ENCODE measurements around the gene TSC1.

The TSC1 gene

DNA sequence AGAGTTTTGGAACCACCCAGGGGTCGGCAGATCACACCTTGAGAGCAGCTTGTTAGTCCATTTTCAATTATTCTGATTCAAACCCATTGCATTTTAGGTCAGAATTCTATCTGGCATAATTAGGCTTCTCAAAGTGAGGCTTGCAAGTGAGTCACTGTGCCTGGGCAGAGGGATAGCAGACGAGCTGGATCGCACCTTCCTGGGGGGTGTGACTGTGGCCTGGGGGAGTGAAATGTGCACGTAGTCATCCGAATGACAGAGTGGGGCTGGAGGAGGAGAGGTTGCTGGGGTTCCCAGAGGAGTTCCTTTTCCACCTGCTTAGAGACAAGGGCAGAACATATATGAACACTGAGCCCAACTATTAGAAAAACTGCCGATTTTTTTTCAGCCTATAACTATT, 34.0 kb downstream of the TSC1 start:
- H3K36me3 ChIP-seq (ENCODE audit: control insufficient read depth, insufficient read depth, low read length): peaks cover 18% of the 10 kb centered on the region
- no peaks in the 10 kb centered on the region for H3K9me3 ChIP-seq (ENCODE audit: control insufficient read depth, low read length)
- 93 to 95% methylated on average over 6 of the region's 6 CpGs for WGBS, 2 experiments
- no peak overlapping the region for H3K4me3 ChIP-seq (ENCODE audit: insufficient read depth, low read depth, low read length)
- H3K27ac ChIP-seq (ENCODE audit: insufficient read depth, low read depth, low read length, poor library complexity, severe bottlenecking): no peak overlapping the region
- H3K27me3 ChIP-seq (ENCODE audit: control insufficient read depth, insufficient read depth, low read length, poor library complexity, severe bottlenecking): no peaks in the 10 kb centered on the region
- no peaks in the 10 kb centered on the region for H3K4me1 ChIP-seq (ENCODE audit: control insufficient read depth, insufficient read depth, low read length)

GRCh38 chr9:132909311-132909710, 35.1 kb downstream of the TSC1 start:
- H3K4me3 ChIP-seq (ENCODE audit: insufficient read depth, low read depth, low read length): no peak overlapping the region
- peaks cover 18% of the 10 kb centered on the region for H3K36me3 ChIP-seq (ENCODE audit: control insufficient read depth, insufficient read depth, low read length)
- no peaks in the 10 kb centered on the region for H3K4me1 ChIP-seq (ENCODE audit: control insufficient read depth, insufficient read depth, low read length)
- H3K9me3 ChIP-seq (ENCODE audit: control insufficient read depth, low read length): no peaks in the 10 kb centered on the region
- H3K27me3 ChIP-seq (ENCODE audit: control insufficient read depth, insufficient read depth, low read length, poor library complexity, severe bottlenecking): no peaks in the 10 kb centered on the region
- no peak overlapping the region for H3K27ac ChIP-seq (ENCODE audit: insufficient read depth, low read depth, low read length, poor library complexity, severe bottlenecking)
- 93 to 97% methylated on average over 2 of the region's 2 CpGs for WGBS, 2 experiments

- Histone ChIP-seq H3K27me3 (ENCODE audit: control insufficient read depth, insufficient read depth, low read length, poor library complexity, severe bottlenecking) (no peaks in the 10 kb centered on the region), H3K4me3 (ENCODE audit: insufficient read depth, low read depth, low read length) (no peak overlapping the region), H3K4me1 (ENCODE audit: control insufficient read depth, insufficient read depth, low read length) (no peaks in the 10 kb centered on the region), H3K9me3 (ENCODE audit: control insufficient read depth, low read length) (no peaks in the 10 kb centered on the region), H3K27ac (ENCODE audit: insufficient read depth, low read depth, low read length, poor library complexity, severe bottlenecking) (no peak overlapping the region), H3K36me3 (ENCODE audit: control insufficient read depth, insufficient read depth, low read length) (peaks cover 18% of the 10 kb centered on the region)
- WGBS, 2 experiments: 98% methylated on average over 7 of the region's 7 CpGs
These were observed 35.8 kb downstream of the TSC1 start for GRCh38 chr9:132908635-132909034.

DNA sequence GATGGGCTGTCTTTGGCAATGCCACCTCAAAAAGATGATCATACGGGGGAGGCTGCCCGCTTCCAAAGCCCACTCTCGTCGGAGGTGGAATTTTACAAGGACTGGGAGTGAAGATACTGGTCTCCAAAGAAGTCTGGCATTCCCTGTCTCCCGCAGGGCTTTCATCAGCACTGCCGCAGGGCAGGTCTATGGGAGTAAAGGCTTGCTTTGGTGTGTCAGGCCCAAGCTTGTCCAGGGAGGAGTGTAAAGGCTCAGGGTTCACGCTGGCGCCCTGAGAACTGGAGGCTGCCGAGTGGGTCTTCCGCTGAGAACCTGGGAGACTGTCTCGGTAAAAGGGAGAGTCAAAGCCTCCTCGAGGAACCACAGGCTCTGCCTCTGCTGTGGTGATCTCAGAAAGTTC, 38.7 kb downstream of the TSC1 start:
- no peaks in the 10 kb centered on the region for H3K27me3 ChIP-seq (ENCODE audit: control insufficient read depth, insufficient read depth, low read length, poor library complexity, severe bottlenecking)
- no peak overlapping the region for H3K4me3 ChIP-seq (ENCODE audit: insufficient read depth, low read depth, low read length)
- H3K4me1 ChIP-seq (ENCODE audit: control insufficient read depth, insufficient read depth, low read length): no peaks in the 10 kb centered on the region
- peaks cover 17% of the 10 kb centered on the region for H3K36me3 ChIP-seq (ENCODE audit: control insufficient read depth, insufficient read depth, low read length)
- H3K27ac ChIP-seq (ENCODE audit: insufficient read depth, low read depth, low read length, poor library complexity, severe bottlenecking): no peak overlapping the region
- H3K9me3 ChIP-seq (ENCODE audit: control insufficient read depth, low read length): no peaks in the 10 kb centered on the region
- WGBS, 2 experiments: 93 to 96% methylated on average over 12 of the region's 12 CpGs

GRCh38 chr9:132903574-132904492, 40.6 kb downstream of the TSC1 start:
- Histone ChIP-seq H3K4me3 (ENCODE audit: insufficient read depth, low read depth, low read length) (no peak overlapping the region), H3K27me3 (ENCODE audit: control insufficient read depth, insufficient read depth, low read length, poor library complexity, severe bottlenecking) (no peaks in the 10 kb centered on the region), H3K4me1 (ENCODE audit: control insufficient read depth, insufficient read depth, low read length) (no peaks in the 10 kb centered on the region), H3K27ac (ENCODE audit: insufficient read depth, low read depth, low read length, poor library complexity, severe bottlenecking) (no peak overlapping the region), H3K36me3 (ENCODE audit: control insufficient read depth, insufficient read depth, low read length) (peaks cover 16% of the 10 kb centered on the region), H3K9me3 (ENCODE audit: control insufficient read depth, low read length) (no peaks in the 10 kb centered on the region)
- 65 to 75% methylated on average over 13 of the region's 13 CpGs for WGBS, 2 experiments

GRCh38 chr9:132901858-132902831, 42.3 kb downstream of the TSC1 start:
- Histone ChIP-seq H3K36me3 (ENCODE audit: control insufficient read depth, insufficient read depth, low read length) (peaks cover 20% of the 10 kb centered on the region), H3K27ac (ENCODE audit: insufficient read depth, low read depth, low read length, poor library complexity, severe bottlenecking) (no peak overlapping the region), H3K4me1 (ENCODE audit: control insufficient read depth, insufficient read depth, low read length) (no peaks in the 10 kb centered on the region), H3K27me3 (ENCODE audit: control insufficient read depth, insufficient read depth, low read length, poor library complexity, severe bottlenecking) (no peaks in the 10 kb centered on the region), H3K4me3 (ENCODE audit: insufficient read depth, low read depth, low read length) (no peak overlapping the region), H3K9me3 (ENCODE audit: control insufficient read depth, low read length) (no peaks in the 10 kb centered on the region)
- 55 to 57% methylated on average over 10 to 11 of the region's 11 CpGs for WGBS, 2 experiments

DNA sequence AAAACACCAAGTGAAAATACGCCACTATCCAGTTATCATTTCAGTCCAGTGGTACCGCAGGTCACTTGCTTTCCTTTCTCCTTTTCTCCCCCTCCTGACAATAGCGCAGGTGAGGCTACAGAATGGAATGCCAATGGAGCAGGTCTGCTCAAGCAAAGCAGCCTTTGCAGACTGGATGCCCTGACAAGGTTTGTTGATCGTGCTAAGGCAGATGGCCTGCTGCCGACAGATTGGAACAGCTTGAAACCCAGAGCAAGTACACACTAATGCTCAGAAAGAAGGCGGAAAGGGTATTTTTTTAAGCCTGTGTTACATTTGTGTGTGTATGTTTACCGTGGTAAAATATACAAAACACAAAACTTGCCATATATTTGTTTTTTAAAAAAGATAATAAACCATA, 46.4 kb downstream of the TSC1 start:
- Histone ChIP-seq H3K36me3 (ENCODE audit: control insufficient read depth, insufficient read depth, low read length) (peaks cover 30% of the 10 kb centered on the region), H3K27ac (ENCODE audit: insufficient read depth, low read depth, low read length, poor library complexity, severe bottlenecking) (no peak overlapping the region), H3K27me3 (ENCODE audit: control insufficient read depth, insufficient read depth, low read length, poor library complexity, severe bottlenecking) (no peaks in the 10 kb centered on the region), H3K9me3 (ENCODE audit: control insufficient read depth, low read length) (no peaks in the 10 kb centered on the region), H3K4me1 (ENCODE audit: control insufficient read depth, insufficient read depth, low read length) (no peaks in the 10 kb centered on the region), H3K4me3 (ENCODE audit: insufficient read depth, low read depth, low read length) (no peak overlapping the region)
- 93 to 97% methylated on average over 5 to 6 of the region's 7 CpGs for WGBS, 2 experiments

DNA sequence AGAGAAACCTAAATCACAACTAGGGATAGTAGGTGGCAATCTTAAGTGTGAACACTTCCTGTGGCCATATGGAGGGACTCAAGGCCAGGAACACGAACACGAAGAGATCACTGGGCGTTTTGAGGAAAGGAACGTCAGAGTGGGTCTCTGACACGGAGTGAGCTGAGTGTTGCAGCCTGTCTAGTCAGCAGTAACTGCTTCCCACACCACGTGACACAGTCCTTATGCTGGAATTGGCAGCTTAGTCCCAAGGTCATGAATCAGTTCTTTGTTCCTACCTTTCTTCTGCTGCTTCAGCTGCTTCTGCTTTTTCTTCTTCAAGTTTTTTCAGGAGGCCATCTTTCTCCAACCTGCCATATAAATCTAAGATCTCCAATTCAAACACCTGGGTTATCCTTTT, 47.5 kb downstream of the TSC1 start:
- Histone ChIP-seq H3K9me3 (ENCODE audit: control insufficient read depth, low read length) (no peaks in the 10 kb centered on the region), H3K4me3 (ENCODE audit: insufficient read depth, low read depth, low read length) (no peak overlapping the region), H3K4me1 (ENCODE audit: control insufficient read depth, insufficient read depth, low read length) (no peaks in the 10 kb centered on the region), H3K36me3 (ENCODE audit: control insufficient read depth, insufficient read depth, low read length) (peaks cover 30% of the 10 kb centered on the region), H3K27me3 (ENCODE audit: control insufficient read depth, insufficient read depth, low read length, poor library complexity, severe bottlenecking) (no peaks in the 10 kb centered on the region), H3K27ac (ENCODE audit: insufficient read depth, low read depth, low read length, poor library complexity, severe bottlenecking) (no peak overlapping the region)
- 96 to 97% methylated on average over 6 of the region's 6 CpGs for WGBS, 2 experiments

DNA sequence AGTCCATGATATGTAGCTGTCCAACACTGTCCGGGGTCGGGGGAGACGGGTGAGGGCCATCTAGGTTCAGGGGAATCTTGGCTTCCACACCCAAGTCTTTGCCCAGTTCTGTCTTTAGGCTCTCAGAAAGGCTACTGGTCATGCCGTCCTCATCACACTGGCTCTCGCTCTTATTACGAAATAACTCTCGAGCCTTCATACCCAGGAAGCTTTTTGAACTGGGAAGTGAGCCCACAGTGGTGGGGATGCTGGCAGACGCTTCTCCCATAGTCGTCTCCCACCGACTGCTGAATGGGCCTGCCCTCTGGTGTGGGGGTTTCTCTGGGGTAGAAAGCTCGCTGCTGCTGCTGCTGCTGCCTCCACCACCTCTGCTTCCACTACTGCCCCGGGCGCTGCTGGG, 48.2 kb downstream of the TSC1 start:
- H3K4me3 ChIP-seq (ENCODE audit: insufficient read depth, low read depth, low read length): no peak overlapping the region
- WGBS, 2 experiments: 92 to 97% methylated on average over 13 of the region's 13 CpGs
- no peaks in the 10 kb centered on the region for H3K9me3 ChIP-seq (ENCODE audit: control insufficient read depth, low read length)
- H3K27ac ChIP-seq (ENCODE audit: insufficient read depth, low read depth, low read length, poor library complexity, severe bottlenecking): no peak overlapping the region
- no peaks in the 10 kb centered on the region for H3K27me3 ChIP-seq (ENCODE audit: control insufficient read depth, insufficient read depth, low read length, poor library complexity, severe bottlenecking)
- no peaks in the 10 kb centered on the region for H3K4me1 ChIP-seq (ENCODE audit: control insufficient read depth, insufficient read depth, low read length)
- H3K36me3 ChIP-seq (ENCODE audit: control insufficient read depth, insufficient read depth, low read length): peaks cover 29% of the 10 kb centered on the region
